Activated naive CD4-positive, alpha-beta T cell treated with anti-CD3 and anti-CD28 coated beads, Interleukin-2, amount 10 ng/mL, durations not matched to agents 7 days and 5 days (primary cell): ENCODE data around the gene TNNT3.
"Not testable (repeated sequence)": the region's sequence is repeated elsewhere in the genome, so short reads cannot be mapped to it uniquely, and the experiment has no call there.

Source experiments
- CTCF ChIA-PET: fragments of 350-600 bp; sonication (Branson Sonifier 250); formaldehyde crosslinking; loops from one replicate; lab custom pipeline; 2021; ENCODE audit warnings: antibody characterized with exemption; lab: Charles Lee
- DNase-seq: peaks from one replicate; pipeline ENCODE4 v3.0.0-alpha.2; 2020
- H3K27ac Mint-ChIP-seq: one replicate; pipeline ENCODE4 v1.8.0; 2021; ENCODE audit warnings: mild to moderate bottlenecking, moderate library complexity, mixed read lengths
- H3K27me3 Mint-ChIP-seq: one replicate; pipeline ENCODE4 v1.8.0; 2021; ENCODE audit warnings: mild to moderate bottlenecking, mixed read lengths
- H3K36me3 Mint-ChIP-seq: one replicate; pipeline ENCODE4 v1.8.0; 2021; ENCODE audit warnings: mixed read lengths
- H3K4me1 Mint-ChIP-seq: one replicate; pipeline ENCODE4 v1.8.0; 2021; ENCODE audit warnings: mixed read lengths
- H3K4me3 Mint-ChIP-seq: one replicate; pipeline ENCODE4 v1.8.0; 2021; ENCODE audit warnings: mild to moderate bottlenecking, moderate library complexity, mixed read lengths
- H3K9me3 Mint-ChIP-seq: one replicate; pipeline ENCODE4 v1.8.0; 2021; ENCODE audit warnings: mixed read lengths

Gene TNNT3

GRCh38 chr11:1877211-1878136 lies 42.0 kb upstream of the TNNT3 start:
- CTCF ChIA-PET = interaction anchor here (1.0 kb wide), 1 partner anchor 45 kb away, joined by 3 read pairs; no protein-coding TSS in a partner anchor
- Mint-ChIP-seq H3K36me3 (no peaks in the 10 kb centered on the region), H3K4me3 (no peak overlapping the region), H3K9me3 (no peaks in the 10 kb centered on the region), H3K27ac (no peak overlapping the region), H3K27me3 (no peaks in the 10 kb centered on the region), H3K4me1 (peaks cover 18% of the 10 kb centered on the region)
- peak; percentile 13 for DNase-seq

- peak; percentile 17 for DNase-seq
- Mint-ChIP-seq H3K4me1 (peaks cover 13% of the 10 kb centered on the region), H3K9me3 (no peaks in the 10 kb centered on the region), H3K36me3 (no peaks in the 10 kb centered on the region), H3K4me3 (no peak overlapping the region), H3K27ac (no peak overlapping the region), H3K27me3 (no peaks in the 10 kb centered on the region)
- CTCF ChIA-PET = no interaction called here
These were observed 41.1 kb upstream of the TNNT3 start for GRCh38 chr11:1878137-1879031.

- no peak overlapping the region for H3K4me3 Mint-ChIP-seq
- peak; percentile 19 for DNase-seq
- no peaks in the 10 kb centered on the region for H3K9me3 Mint-ChIP-seq
- H3K27me3 Mint-ChIP-seq = no peaks in the 10 kb centered on the region
- CTCF ChIA-PET = no interaction called here
- H3K36me3 Mint-ChIP-seq = no peaks in the 10 kb centered on the region
- H3K4me1 Mint-ChIP-seq = peaks cover 12% of the 10 kb centered on the region
- H3K27ac Mint-ChIP-seq = no peak overlapping the region
These were observed 40.1 kb upstream of the TNNT3 start for GRCh38 chr11:1879342-1879940.

- H3K27me3 Mint-ChIP-seq = no peaks in the 10 kb centered on the region
- H3K4me1 Mint-ChIP-seq = peaks cover 10% of the 10 kb centered on the region
- no peak overlapping the region for H3K4me3 Mint-ChIP-seq
- DNase-seq = peak; percentile 16
- no peaks in the 10 kb centered on the region for H3K9me3 Mint-ChIP-seq
- CTCF ChIA-PET = interaction anchor here (2.2 kb wide), 1 partner anchor 44 kb away, joined by 5 read pairs; no protein-coding TSS in a partner anchor
- no peak overlapping the region for H3K27ac Mint-ChIP-seq
- no peaks in the 10 kb centered on the region for H3K36me3 Mint-ChIP-seq
These were observed 39.4 kb upstream of the TNNT3 start for GRCh38 chr11:1879941-1880720.

GRCh38 chr11:1880746-1881441 lies 38.6 kb upstream of the TNNT3 start:
- no peak overlapping the region for H3K27ac Mint-ChIP-seq
- CTCF ChIA-PET = interaction anchor here (1.6 to 2.6 kb wide), 5 partner anchors 10 to 273 kb away, joined by 3 to 22 read pairs (median 7); partner anchors contain the start of genes LSP1, PRR33 and TNNI2
- DNase-seq = peak; percentile 20
- H3K4me1 Mint-ChIP-seq = peaks cover 7% of the 10 kb centered on the region
- no peaks in the 10 kb centered on the region for H3K9me3 Mint-ChIP-seq
- H3K4me3 Mint-ChIP-seq = no peak overlapping the region
- H3K36me3 Mint-ChIP-seq = no peaks in the 10 kb centered on the region
- H3K27me3 Mint-ChIP-seq = no peaks in the 10 kb centered on the region

GRCh38 chr11:1881442-1882264 lies 37.9 kb upstream of the TNNT3 start:
- Mint-ChIP-seq H3K27ac (no peak overlapping the region), H3K4me1 (peaks cover 7% of the 10 kb centered on the region), H3K36me3 (no peaks in the 10 kb centered on the region), H3K9me3 (no peaks in the 10 kb centered on the region), H3K4me3 (no peak overlapping the region), H3K27me3 (no peaks in the 10 kb centered on the region)
- DNase-seq = peak; percentile 23
- CTCF ChIA-PET = interaction anchor here (0.7 to 2.6 kb wide), 25 partner anchors 10 to 272 kb away, joined by 3 to 22 read pairs (median 5); partner anchors contain the start of genes LSP1, MRPL23, PRR33 and TNNI2

- Mint-ChIP-seq H3K9me3 (no peaks in the 10 kb centered on the region), H3K4me3 (no peak overlapping the region), H3K27me3 (no peaks in the 10 kb centered on the region), H3K4me1 (peaks cover 9% of the 10 kb centered on the region), H3K36me3 (peaks cover under 1% of the 10 kb centered on the region), H3K27ac (no peak overlapping the region)
- DNase-seq = peak; percentile 83
- CTCF ChIA-PET = interaction anchor here (0.6 to 2.6 kb wide), 26 partner anchors 9 to 271 kb away, joined by 3 to 22 read pairs (median 5); partner anchors contain the start of genes LSP1, MRPL23, PRR33 and TNNI2
These were observed 37.0 kb upstream of the TNNT3 start for GRCh38 chr11:1882265-1883238.

GRCh38 chr11:1883346-1884302 lies 35.9 kb upstream of the TNNT3 start:
- peak; percentile 20 for DNase-seq
- CTCF ChIA-PET = interaction anchor here (1.4 to 2.6 kb wide), 7 partner anchors 13 to 116 kb away, joined by 3 to 22 read pairs (median 8); partner anchors contain the start of gene LSP1
- no peak overlapping the region for H3K27ac Mint-ChIP-seq
- H3K4me3 Mint-ChIP-seq = no peak overlapping the region
- no peaks in the 10 kb centered on the region for H3K27me3 Mint-ChIP-seq
- peaks cover 10% of the 10 kb centered on the region for H3K36me3 Mint-ChIP-seq
- peaks cover 19% of the 10 kb centered on the region for H3K4me1 Mint-ChIP-seq
- no peaks in the 10 kb centered on the region for H3K9me3 Mint-ChIP-seq

GRCh38 chr11:1884303-1884700 lies 35.2 kb upstream of the TNNT3 start:
- H3K36me3 Mint-ChIP-seq = peaks cover 14% of the 10 kb centered on the region
- no peaks in the 10 kb centered on the region for H3K9me3 Mint-ChIP-seq
- no peak overlapping the region for H3K4me3 Mint-ChIP-seq
- H3K27ac Mint-ChIP-seq = no peak overlapping the region
- H3K27me3 Mint-ChIP-seq = no peaks in the 10 kb centered on the region
- peaks cover 24% of the 10 kb centered on the region for H3K4me1 Mint-ChIP-seq
- peak; percentile 15 for DNase-seq
- CTCF ChIA-PET = no interaction called here

GRCh38 chr11:1886551-1886950 lies 33.0 kb upstream of the TNNT3 start:
- DNase-seq, H3K4me3 Mint-ChIP-seq, H3K9me3 Mint-ChIP-seq, CTCF ChIA-PET, H3K27ac Mint-ChIP-seq, H3K27me3 Mint-ChIP-seq: not testable (repeated sequence)
- Mint-ChIP-seq H3K36me3 (peaks cover 16% of the 10 kb centered on the region), H3K4me1 (peaks cover 35% of the 10 kb centered on the region)
